GM13977 (cell line): ENCODE measurements around the gene SVOPL.
"Not testable (repeated sequence)": the region's sequence is repeated elsewhere in the genome, so short reads cannot be mapped to it uniquely, and the experiment has no call there.

Experiments used
- DNase-seq: peaks from one replicate; pipeline ENCODE4 v3.0.0; 2012; ENCODE audit warnings: low spot score
- CTCF ChIP-seq: IDR thresholded peaks from 2 replicates; pipeline ENCODE4 v1.5.1; 2012; ENCODE audit warnings: mild to moderate bottlenecking, control low read depth; ENCODE audit not compliant: insufficient read depth; ENCODE audit errors: extremely low read depth, missing control alignments
- in situ Hi-C: fragments of 300-500 bp; cut with MboI; formaldehyde crosslinking; loops from one replicate; pipeline ENCODE4 v1.12.0; 2022; ENCODE audit warnings: low sequenced_read_pairs, low pct_unique_long_range_greater_than_20kb, mixed read lengths, inconsistent platforms; ENCODE audit not compliant: unreplicated experiment

The SVOPL gene

DNA sequence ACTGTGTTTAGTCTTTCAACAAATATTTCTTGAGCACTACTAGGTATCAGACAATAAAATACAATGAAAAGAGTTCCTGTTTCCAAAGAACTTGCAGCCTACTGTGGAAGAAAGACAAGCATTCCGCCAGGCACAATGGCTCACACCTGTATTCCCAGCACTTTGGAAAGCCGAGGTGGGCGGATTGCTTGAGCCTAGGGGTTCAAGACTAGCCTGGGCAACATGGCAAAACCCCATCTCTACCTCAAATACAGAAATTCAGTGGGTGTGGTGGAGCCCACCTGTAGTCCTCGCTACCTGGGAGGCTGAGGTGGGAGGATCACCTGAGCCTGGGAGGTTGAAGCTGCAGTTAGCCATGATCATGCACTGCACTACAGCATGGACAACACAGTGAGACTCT, 6.1 kb downstream of the SVOPL start:
- in situ Hi-C loops = no loop called here
- no peak for DNase-seq
- no peak for TF ChIP-seq CTCF

- in situ Hi-C loops = no loop called here
- no peak for TF ChIP-seq CTCF
- DNase-seq = no peak
These were observed 10.0 kb downstream of the SVOPL start for GRCh38 chr7:138691178-138691577.

DNA sequence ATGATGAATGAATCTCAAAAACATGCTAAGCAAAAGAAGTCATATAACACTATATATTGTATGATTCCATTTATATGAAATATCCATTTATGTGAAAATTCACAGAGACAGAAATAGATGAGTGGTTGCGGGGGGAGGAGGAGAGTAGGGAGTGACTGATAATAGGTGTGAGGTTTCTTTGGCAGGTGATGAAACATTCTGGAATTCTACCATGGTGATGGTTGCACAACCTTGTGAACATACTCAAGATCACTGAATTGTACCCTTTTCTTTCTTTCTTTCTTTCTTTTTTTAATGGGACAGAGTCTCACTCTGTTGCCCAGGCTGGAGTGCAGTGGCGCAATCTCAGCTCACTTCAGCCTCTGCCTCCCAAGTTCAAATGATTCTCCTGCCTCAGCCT, 10.7 kb downstream of the SVOPL start:
- TF ChIP-seq CTCF = no peak
- in situ Hi-C loops = no loop called here
- no peak for DNase-seq

- in situ Hi-C loops, DNase-seq: not testable (repeated sequence)
These were observed 13.1 kb downstream of the SVOPL start for GRCh38 chr7:138688037-138688436.

GRCh38 chr7:138684340-138684739, 16.8 kb downstream of the SVOPL start:
- TF ChIP-seq CTCF = no peak
- no peak for DNase-seq
- in situ Hi-C loops = no loop called here

- DNase-seq = no peak
- in situ Hi-C loops = no loop called here
- TF ChIP-seq CTCF = no peak
These were observed 21.4 kb downstream of the SVOPL start for GRCh38 chr7:138679793-138680192.

DNA sequence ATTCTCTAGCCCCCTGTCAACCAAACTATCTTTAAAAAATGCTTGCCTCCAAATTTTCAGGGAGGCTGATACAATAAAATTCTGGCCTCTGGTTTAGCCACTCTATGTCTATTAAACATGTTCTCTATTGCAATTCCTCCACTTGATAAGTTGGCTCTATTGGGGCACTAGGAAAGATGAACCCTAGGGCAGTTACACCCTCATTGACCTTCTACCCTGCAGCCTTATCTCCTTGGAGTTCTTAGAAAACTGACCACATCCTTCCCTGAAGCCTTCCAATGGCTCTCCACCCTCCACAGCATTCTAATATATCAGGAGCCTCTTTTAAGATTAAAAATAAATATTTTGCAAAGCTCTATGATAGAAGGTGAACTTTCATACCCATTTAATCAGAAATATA, 30.6 kb downstream of the SVOPL start:
- in situ Hi-C loops = no loop called here
- no peak for TF ChIP-seq CTCF
- no peak for DNase-seq

GRCh38 chr7:138669364-138669763, 31.8 kb downstream of the SVOPL start:
- in situ Hi-C loops = no loop called here
- no peak for TF ChIP-seq CTCF
- no peak for DNase-seq
